SK-N-SH (cell line): ENCODE results near the gene GBA3.

ENCODE experiments used
- CHD2 ChIP-seq: fragments of 150-350 bp; IDR thresholded peaks from 2 replicates; pipeline ENCODE4 v1.6.1; 2018; ENCODE audit warnings: low read length; ENCODE audit not compliant: partially characterized antibody
- EP300 ChIP-seq, 2 experiments: IDR thresholded peaks; 2 replicates each; pipeline versions ENCODE4 v1.4.0 to v1.6.1; 2012; ENCODE audit warnings: borderline replicate concordance in 1 of 2, low read depth in 1 of 2, low read length in 1 of 2
- FOXM1 ChIP-seq: IDR thresholded peaks from 2 replicates; pipeline ENCODE4 v1.4.0; 2012; ENCODE audit warnings: low read depth, mild to moderate bottlenecking
- POLR2AphosphoS5 ChIP-seq: IDR thresholded peaks from 2 replicates; pipeline ENCODE4 v1.6.1; 2012; ENCODE audit warnings: low read depth, low read length
- REST ChIP-seq: IDR thresholded peaks from 2 replicates; pipeline ENCODE4 v1.6.1; 2012; ENCODE audit warnings: mild to moderate bottlenecking, low read depth, low read length, moderate library complexity
- RFX5 ChIP-seq: IDR thresholded peaks from 2 replicates; pipeline ENCODE4 v1.6.1; 2012; ENCODE audit warnings: mild to moderate bottlenecking, improper control_type of control experiment, low read length
- RXRA ChIP-seq: IDR thresholded peaks from 2 replicates; pipeline ENCODE4 v1.4.0; 2012; ENCODE audit warnings: low read depth, mild to moderate bottlenecking, borderline replicate concordance
- SMC3 ChIP-seq: IDR thresholded peaks from 2 replicates; pipeline ENCODE4 v1.6.1; 2012; ENCODE audit warnings: low read depth, low read length, improper control_type of control experiment
- TAF1 ChIP-seq: IDR thresholded peaks from 2 replicates; pipeline ENCODE4 v1.6.1; 2012; ENCODE audit warnings: low read depth, mild to moderate bottlenecking, low read length, moderate library complexity, borderline replicate concordance
- TCF12 ChIP-seq: IDR thresholded peaks from 2 replicates; pipeline ENCODE4 v1.4.0; 2012
- TF ChIP-seq, protein P1 (sequence below): fragments of 200-600 bp; sonication (generic); IDR thresholded peaks from 2 replicates; pipeline ENCODE4 v1.6.1; 2017; ENCODE audit warnings: antibody characterized with exemption, mild to moderate bottlenecking, moderate library complexity
- TF ChIP-seq, protein P2 (sequence below): IDR thresholded peaks from 2 replicates; pipeline ENCODE4 v1.4.0; 2012; ENCODE audit warnings: low read depth
- TF ChIP-seq, protein P3 (sequence below): IDR thresholded peaks from 2 replicates; pipeline ENCODE4; 2012
- TF ChIP-seq, protein P4 (sequence below): fragments of 150-350 bp; IDR thresholded peaks from 2 replicates; pipeline ENCODE4 v1.6.1; 2017; ENCODE audit warnings: antibody characterized with exemption, low read length, low read depth, borderline replicate concordance

GRCh38 chr4:22743290-22743689 lies 50.6 kb downstream of the GBA3 start:
- TF ChIP-seq REST (no peak), POLR2AphosphoS5 (no peak), TAF1 (no peak), TCF12 (no peak), RXRA (no peak), CHD2 (no peak), SMC3 (no peak), RFX5 (no peak), EP300 (IDR thresholded peaks at IDR 0.05; ENCODE audit: borderline replicate concordance in 1 of 2, low read depth in 1 of 2, low read length in 1 of 2) (no peak), FOXM1 (no peak)
- TF ChIP-seq, protein P1, sequence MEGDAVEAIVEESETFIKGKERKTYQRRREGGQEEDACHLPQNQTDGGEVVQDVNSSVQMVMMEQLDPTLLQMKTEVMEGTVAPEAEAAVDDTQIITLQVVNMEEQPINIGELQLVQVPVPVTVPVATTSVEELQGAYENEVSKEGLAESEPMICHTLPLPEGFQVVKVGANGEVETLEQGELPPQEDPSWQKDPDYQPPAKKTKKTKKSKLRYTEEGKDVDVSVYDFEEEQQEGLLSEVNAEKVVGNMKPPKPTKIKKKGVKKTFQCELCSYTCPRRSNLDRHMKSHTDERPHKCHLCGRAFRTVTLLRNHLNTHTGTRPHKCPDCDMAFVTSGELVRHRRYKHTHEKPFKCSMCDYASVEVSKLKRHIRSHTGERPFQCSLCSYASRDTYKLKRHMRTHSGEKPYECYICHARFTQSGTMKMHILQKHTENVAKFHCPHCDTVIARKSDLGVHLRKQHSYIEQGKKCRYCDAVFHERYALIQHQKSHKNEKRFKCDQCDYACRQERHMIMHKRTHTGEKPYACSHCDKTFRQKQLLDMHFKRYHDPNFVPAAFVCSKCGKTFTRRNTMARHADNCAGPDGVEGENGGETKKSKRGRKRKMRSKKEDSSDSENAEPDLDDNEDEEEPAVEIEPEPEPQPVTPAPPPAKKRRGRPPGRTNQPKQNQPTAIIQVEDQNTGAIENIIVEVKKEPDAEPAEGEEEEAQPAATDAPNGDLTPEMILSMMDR: no peak
- TF ChIP-seq, protein P2, sequence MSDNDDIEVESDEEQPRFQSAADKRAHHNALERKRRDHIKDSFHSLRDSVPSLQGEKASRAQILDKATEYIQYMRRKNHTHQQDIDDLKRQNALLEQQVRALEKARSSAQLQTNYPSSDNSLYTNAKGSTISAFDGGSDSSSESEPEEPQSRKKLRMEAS: no peak
- TF ChIP-seq, protein P3, sequence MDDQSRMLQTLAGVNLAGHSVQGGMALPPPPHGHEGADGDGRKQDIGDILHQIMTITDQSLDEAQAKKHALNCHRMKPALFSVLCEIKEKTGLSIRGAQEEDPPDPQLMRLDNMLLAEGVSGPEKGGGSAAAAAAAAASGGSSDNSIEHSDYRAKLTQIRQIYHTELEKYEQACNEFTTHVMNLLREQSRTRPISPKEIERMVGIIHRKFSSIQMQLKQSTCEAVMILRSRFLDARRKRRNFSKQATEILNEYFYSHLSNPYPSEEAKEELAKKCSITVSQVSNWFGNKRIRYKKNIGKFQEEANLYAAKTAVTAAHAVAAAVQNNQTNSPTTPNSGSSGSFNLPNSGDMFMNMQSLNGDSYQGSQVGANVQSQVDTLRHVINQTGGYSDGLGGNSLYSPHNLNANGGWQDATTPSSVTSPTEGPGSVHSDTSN: no peak
- TF ChIP-seq, protein P4, sequence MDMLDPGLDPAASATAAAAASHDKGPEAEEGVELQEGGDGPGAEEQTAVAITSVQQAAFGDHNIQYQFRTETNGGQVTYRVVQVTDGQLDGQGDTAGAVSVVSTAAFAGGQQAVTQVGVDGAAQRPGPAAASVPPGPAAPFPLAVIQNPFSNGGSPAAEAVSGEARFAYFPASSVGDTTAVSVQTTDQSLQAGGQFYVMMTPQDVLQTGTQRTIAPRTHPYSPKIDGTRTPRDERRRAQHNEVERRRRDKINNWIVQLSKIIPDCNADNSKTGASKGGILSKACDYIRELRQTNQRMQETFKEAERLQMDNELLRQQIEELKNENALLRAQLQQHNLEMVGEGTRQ: no peak
